Fibroblast of upper back skin (primary cell): ENCODE data around the gene POU2F1.
"Not testable (repeated sequence)": the region's sequence is repeated elsewhere in the genome, so short reads cannot be mapped to it uniquely, and the experiment has no call there.

Experiments
- DNase-seq: peaks from one replicate; pipeline ENCODE4 v3.0.0-alpha.2; 2013

POU2F1 gene

DNA sequence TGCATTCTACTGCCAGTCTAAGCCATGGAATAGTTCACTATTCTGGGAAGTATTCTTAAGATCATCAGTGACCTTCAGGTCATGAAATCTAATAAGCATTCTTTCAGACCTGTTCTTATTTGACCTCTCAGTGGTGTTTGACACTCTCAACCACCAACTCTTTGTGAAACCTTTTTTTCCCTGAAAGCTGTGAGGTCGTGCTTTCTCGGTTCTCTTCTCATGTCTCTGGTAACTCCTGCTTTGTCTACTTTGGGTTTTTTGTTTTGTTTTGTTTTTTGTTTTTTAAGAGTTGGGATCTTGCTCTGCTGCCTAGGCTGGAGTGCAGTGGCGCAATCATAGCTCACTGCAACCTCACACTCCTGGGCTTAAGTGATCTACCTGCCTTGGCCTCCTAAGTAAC lies 56.3 kb downstream of the POU2F1 start:
- DNase-seq = no peak

DNA sequence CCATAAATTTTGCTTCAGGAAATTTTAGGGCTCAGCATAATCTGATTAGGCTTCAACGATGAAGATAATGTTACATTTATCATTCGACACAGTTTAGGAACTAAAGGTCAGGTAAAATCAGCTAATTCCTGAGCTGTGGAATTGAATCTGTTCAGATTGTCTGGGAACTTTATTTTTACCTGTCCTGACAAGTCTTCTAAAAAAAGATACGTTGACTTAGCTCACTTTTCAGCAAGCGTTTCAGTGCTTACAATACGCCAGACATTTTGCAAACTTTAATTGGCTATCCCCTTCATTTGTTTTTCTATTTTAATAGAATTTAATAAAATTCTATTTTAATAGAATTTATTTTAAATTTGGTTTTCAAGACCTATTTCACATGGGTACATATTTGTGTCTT lies 57.8 kb downstream of the POU2F1 start:
- DNase-seq = no peak

DNA sequence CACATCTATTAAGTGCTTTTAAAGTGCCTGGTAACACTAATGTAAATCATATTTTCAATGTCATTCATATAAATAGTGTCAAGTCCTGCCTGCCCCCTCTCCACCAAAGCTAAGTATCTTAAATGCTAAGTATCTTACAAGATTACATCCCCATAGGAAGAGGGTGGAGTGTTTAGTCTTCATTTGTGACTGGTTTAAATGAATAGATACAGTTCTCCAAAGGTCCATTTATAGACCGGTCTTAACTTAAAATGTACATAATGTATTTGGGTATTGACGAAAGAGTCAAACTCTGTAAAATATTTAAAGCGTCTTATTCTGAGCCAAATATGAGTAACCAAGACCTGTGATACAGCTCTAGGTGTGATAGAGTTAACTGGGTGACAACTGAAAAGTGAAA lies 60.2 kb downstream of the POU2F1 start:
- no peak for DNase-seq

DNA sequence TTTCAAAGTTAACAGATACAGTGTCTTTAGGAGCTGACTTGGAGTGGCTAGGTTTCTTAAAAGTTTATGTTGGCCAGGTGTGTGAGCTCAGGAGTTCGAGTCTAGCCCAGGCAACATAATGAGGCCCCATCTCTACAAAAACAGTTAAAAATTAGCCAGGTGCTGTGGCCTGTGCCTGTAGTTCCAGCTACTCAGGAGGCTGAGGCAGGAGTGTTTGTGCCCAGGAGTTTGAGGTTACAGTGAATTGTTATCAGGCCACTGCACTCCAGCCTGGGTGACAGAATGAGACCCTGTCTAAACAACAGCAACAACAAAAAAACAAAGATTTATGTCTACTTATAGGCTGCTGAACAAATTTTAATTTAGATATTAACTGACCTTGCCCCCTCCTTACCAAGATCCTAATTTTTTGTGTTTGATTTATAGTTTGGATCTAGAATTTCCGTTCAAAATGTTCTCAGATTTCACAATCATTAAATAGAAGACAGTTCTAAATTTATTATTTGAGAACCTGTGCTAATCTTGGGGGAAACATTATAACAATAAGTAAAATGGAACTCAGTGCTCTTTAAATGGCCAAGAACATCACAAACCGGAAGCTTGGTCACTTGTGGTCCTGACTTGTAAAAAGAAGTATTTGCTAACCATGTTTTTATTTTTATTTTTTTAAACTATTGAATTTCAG lies 67.8 kb downstream of the POU2F1 start:
- DNase-seq = no peak

DNA sequence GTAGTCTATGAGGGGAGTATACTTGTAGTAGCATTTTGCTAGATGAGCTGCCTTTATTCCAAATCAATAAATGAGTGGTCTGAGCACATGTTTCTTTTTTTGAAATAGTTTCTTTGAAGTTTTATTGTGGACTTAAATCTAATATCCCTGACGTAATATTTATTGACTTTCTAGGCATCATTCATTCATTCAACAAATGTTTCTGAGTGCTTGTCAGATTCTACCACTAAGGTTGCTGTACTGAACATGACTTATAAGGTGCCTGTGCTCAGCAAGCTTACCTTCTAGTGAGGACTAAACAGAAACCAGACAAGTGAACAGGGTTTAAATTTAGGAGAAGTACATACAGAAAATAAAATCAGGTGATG lies 68.4 kb downstream of the POU2F1 start:
- DNase-seq = no peak

DNA sequence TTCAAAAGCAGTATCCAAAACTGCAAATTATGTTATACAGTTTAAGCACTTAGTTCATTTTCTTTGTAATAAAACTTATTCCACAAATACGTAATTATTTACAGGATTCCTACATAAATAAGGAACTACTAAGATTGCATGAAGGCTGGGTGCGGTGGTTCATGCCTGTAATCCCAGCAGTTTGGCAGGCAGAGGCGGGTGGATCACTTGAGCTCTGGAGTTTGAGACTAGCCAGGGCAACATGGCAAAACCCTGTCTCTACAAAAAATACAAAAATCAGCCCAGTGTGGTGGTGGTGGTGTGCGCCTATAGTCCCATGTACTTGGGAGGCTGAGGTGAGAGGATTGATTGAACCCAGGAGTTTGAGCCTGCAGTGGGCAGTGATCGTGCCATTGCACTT lies 69.3 kb downstream of the POU2F1 start:
- DNase-seq = no peak

DNA sequence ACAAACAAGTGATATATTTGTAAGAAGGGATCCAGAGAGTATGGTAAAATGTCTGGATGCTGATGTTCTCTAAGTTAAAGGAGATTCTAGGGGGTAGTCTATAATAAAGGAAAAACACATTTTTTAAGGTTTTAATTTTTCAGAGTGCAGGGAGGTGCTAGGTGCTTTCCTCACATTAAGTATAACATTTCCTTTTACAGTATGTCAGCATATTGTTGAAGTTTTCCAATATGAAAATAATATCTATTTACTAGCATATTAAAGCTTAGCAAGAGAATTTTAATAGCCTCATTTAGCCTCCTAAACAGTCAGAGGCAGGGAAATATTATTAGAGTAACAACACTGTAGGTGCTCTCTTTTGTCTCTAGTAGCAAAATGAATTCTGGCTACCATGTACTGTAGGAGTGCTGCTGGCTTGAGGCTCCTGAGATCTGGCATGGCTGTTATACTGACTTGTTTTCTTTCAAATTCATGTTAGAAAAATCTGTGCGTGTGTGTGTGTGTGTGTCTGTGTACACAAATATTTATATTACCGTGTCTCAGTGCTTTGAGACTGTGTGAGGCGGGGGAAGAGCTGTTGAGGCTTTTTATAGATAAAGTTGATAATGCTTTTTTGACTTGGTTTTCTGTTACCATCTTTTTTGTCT lies 71.0 kb downstream of the POU2F1 start:
- no peak for DNase-seq

DNA sequence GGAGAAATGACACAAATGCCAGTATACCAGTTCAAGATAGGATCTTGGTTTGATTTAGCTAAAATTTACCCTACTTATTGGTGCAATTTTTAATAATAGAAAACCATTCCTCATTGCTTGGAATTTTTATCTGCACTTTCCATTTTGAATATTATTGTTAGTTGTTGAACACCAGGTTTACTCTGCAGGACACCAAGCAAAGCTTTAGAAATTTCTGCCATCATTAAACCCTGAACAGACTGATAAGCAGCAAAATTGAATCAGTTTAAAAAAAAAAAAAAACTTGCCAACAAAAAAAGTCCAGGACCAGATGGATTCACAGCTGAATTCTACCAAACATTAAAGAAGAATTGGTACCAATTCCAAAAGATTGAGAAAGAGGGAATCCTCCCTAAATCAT lies 71.5 kb downstream of the POU2F1 start:
- no peak for DNase-seq

DNA sequence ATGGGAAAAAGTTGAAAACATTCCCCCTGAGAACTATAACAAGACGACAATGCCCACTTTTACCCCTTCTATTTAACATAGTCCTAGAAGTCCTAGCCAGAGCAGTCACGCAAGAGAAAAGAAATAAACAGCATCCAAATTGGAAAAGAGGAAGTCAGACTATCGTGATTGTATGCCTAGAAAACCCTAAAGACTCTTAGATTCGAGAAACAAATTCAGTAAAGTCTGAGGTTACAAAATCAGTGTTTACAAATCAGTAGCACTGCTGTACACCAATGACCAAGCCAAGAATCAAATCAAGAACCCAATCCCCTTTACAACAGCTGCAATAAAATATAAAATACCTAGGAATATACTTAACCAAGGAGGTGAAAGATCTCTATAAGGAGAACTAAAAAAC lies 72.4 kb downstream of the POU2F1 start:
- DNase-seq = no peak

DNA sequence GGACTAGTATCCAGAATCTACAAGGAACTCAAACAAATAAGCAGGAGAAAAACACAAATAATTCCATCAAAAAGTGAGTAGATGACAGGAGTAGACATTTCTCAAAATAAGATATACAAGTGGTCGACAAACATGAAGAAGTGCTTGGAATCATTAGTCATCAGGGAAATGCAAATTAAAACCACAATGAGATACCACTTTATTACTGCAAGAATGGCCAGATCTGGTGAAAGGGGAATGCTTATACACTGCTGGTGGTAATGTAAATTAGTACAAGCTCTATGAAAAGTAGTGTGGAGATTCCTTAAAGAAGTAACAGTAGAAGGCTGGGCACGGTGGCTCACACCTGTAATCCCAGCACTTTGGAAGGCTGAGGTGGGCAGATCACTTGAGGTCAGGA lies 73.8 kb downstream of the POU2F1 start:
- peak; percentile 31 for DNase-seq

DNA sequence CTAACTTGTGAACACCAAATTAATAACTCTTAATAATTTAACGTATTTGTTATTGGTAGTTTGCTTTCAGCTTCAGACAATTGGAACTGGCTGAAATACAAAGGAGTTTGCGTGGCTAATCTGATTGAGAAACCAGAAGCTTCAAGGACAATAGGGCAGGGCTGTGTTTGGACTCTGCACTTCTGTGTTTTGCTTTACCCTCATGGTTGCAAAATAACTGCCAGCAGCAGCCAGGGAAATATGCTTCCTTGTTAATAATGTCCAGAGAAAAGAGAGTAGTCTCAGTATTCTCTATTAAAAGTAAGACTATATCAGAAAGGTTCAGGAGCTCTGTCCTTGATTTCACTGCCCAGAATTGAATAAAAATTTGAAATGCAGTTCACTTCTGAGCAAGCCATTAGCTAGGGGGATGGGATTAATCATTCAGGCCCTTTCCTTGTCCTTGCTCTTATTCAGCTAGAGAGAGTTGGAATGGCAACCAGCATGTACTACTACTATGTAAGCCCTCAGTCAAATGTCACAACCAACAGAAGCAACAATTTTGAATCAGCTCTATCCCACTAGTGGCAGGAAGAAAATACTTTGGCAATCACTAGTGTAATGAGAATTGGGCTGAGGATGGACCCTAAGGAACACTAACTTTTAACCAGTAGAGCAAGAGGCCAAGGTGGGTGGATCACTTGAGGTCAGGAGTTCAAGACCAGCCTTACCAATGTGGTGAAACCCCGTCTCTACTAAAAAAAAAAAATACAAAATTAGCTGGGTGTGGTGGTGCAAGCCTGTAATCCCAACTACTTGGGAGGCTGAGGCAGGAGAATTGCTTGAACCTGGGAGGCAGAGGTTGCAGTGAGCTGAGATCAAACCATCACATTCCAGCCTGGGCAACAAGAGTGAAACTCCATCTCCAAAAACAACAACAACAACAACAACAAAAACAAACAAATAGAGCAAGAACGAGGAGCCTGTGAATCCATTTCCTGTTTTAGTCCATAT lies 76.8 kb downstream of the POU2F1 start:
- DNase-seq = no peak

DNA sequence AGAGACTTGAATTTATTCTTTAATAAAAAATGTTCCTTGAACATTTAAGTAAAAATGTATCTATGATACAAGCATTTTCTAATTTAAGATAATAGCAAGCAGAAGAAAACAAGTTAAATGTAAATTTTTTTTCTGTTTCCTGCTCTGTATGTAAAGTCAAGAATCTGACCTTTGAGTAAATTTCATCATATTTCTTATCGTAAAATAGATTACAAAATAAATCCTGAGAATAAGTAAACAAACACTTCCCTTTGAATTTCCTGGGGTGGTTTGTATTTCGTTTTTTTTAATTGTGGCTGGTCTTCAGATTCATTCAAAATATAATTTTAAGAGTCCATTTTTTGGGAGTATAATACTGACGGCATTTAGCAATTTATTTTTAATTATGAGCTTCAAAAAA lies 77.6 kb downstream of the POU2F1 start:
- DNase-seq = no peak

DNA sequence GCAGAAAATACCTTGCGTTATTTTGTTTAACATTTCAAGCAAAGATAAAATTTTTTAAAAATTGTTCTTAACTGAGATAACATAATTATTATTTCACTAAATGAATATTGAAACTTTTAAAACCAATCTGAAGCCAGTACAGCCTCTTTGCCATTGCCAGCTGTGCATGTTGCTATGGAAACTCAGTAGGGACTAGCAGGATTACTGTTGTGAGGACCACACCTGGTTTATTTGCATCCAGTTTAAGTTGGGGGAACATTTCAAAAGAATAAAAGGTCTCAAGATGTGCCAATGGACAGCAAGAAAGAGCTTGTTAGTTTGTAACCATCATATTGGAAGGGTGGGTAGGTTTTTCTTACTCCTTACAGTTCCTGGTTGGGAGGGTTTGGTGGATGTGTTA lies 80.7 kb downstream of the POU2F1 start:
- DNase-seq = no peak

DNA sequence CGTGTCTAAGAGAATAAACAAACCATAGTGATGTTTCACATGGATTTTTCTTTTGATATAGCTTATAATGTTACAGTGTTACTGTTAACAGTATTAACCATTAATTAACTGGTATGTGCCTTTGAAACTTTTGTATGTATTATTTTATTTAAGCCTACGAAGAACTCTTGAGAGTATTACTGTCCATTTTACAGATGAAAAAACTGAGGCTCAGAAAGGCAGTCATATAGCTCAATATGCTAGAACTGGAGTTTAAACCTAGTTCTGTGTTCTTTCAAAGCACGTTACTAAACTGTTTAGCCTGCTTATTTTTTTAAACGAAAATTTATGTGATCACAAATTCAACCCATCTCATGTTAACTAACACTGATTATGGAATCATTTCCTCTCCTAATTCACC lies 83.5 kb downstream of the POU2F1 start:
- DNase-seq = no peak

DNA sequence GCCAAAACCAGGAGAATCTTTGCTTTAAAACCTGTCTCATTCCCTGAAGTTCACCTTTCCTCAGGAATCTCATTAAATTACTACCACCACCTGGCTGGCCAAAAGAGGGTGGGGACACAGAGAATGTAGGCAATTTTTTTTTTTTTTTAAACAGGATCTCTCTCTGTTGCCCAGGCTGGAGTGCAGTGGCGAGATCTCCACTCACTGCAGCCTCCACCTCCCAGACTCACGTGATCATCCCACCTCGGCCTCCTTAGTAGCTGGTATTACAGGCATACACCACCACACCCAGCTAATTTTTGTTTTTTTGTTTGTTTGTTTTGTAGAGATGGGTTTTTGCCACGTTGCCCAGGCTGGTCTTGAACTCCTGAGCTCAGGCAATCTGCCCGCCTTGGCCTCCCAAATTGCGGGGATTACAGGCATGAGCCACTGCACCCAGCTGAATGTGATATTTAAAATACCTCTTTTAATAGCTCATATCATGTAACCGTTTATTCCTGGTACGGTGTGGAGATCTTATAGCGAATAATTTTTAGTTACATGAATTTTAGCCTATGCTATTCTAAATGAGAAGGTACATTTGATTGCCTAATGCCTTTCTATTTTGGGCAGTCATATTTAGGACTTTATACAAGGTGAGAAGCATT lies 84.5 kb downstream of the POU2F1 start:
- no peak for DNase-seq

DNA sequence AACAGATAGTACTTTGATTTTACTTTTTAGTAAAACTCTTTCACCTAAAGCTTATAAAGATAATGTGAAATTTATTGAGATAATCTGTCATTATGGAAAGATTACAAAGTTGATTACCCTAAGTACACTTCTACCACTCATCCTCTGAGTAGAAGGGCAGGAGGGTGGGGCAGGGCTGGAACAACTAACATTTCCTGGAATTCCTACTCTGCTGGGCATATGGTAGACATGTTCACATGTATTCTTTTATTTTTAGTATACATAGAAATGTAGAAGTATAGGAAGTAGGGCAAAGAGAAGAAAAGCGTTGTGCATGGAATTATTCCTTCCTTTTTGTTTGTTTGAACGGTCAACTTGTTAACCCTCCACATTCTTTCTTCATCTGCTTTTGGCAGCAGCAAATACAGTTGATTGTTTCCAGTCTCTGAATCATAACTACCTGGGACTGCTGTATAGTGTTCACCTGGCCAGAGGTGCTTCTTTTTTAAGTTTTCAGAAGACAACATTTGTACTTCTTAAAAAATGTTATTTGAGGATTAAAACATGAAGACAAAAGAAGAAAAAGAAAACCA lies 85.1 kb downstream of the POU2F1 start:
- no peak for DNase-seq

DNA sequence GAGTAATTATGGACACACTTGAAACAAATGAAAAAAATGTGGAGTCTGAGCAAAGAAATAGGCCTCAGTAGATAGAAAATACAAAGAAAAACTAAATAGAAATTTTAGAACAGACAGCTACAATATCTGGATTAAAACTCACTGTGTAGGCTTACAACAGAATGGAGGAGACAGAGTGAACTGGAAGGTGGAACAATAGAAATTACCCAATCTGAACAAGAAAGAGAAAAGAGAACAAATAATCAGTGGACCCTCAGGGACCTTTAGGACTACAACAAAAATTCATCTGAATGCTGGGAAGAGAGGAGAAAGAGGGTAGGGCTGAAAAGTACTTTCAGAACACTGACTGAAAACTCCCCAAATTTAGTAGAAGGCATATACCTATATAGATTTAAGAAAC lies 90.0 kb downstream of the POU2F1 start:
- no peak for DNase-seq

DNA sequence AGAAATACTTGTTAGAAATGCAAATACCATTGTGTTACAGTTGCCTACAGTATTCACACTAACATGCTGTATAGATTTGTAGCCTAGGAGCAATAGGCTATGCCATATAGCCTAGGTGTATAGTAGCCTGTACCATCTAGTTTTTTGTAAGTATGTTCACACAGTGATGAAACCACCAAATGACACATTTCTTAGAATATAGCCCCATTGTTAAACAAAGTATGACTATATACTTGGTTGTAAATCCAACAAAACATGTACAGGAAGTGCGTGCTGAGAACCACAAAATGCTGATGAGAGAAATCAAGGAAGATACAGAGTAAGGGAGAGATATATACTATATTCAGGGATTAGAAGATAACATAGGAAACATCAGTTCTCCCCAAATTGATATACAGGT lies 92.2 kb downstream of the POU2F1 start:
- DNase-seq = no peak

DNA sequence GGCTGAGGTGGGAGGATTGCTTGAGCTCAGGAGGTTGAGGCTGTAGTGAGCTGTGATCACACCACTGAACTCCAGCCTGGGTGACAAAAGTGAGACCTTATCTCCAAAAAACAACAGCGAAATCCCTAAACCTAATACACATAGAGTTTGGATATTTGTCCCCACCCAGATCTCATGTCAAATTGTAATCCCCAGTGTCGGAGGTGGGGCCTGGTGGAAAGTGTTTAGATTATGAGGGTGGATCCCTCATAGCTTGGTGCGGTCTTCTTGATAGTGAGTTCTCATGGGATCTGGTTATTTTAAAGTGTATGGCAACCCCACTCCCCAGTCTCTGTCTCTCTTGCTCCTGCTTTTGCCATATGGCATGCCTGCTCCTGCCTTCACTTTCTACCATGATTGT lies 94.0 kb downstream of the POU2F1 start:
- DNase-seq = no peak

DNA sequence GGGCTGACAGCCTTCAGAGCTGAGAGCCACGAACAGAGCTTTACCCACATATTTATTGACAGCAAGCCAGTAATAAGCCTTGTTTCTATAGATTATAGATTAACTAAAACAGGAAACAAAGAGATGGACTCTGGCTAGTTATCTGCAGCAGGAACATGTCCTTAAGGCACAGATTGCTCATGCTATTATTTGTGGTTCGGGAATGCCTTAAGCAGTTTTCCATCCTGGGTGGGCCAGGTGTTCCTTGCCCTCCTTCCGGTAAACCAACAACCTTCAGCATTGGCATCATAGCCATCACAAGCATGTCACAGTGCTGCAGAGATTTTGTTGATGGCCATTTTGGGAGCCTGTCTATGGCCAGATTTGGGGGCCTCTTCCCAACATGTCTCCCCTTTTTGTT lies 96.8 kb downstream of the POU2F1 start:
- DNase-seq = no peak

DNA sequence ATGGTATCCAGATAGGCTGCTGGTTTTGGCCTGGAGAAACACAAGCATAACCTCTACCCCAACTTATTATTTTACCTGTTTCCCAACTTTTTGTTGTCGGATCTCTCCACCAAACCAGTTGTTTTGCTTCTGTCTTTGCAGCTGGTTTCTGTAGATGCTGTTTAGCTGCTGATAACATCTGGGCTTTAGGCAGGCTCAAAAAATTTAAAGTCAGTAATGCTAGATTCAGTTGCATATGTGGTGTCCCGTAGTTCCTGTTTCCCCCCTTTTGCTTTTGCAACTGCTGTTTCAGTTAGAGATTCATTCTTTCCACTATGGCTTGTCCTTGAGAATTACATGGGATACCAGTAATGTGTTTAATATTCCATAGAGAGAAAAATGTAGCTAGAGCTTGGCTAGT lies 98.5 kb downstream of the POU2F1 start:
- not testable (repeated sequence) for DNase-seq

DNA sequence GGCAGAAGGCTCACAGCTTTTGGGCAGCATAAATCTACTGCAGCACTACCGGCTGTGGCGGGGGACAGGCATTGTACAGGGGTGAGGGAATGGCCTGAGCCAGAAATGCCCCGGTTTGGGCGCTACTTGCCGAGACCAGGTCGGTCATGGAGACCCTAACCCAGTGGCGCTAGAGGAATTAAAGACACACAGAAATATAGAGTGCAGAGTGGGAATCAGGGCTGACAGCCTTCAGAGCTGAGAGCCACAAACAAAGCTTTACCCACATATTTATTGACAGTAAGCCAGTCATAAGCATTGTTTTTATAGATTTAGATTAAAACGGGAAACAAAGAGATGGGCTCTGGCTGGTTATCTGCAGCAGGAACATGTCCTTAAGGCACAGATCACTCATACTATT lies 101.8 kb downstream of the POU2F1 start:
- DNase-seq = no peak

DNA sequence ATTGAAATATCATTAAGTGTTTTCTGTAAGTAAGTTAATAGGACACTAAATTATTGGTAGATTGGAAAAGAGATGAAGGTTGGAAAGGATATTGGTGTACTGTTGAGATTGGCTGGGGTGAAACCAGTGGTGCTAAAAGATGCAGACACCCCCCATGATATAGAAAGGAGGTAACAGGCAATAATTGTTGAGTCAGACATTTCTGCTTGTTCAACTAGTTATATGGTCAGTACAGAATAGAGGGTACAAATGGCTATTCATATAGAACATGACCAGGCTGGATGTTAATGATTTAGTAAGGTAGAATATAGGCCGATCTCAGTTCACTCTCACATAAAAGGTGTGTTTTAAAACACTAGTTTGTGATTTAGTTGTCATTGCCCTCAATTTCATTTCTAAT lies 104.5 kb downstream of the POU2F1 start:
- no peak for DNase-seq
